H9 (cell line): ENCODE data around the gene EPN1. TPM values are rescaled to one million over a fixed set of nuclear protein-coding genes. Genes with fewer than 3 reads are reported as not detected.

Experiments
- DNase-seq: peaks from one replicate; pipeline ENCODE4 v3.0.0-alpha.2; 2017
- H2AFZ ChIP-seq: one replicate; pipeline ENCODE4 v1.6.1; 2013; ENCODE audit warnings: mild to moderate bottlenecking, low read length, control low read depth, moderate library complexity
- H2AK5ac ChIP-seq: 2 replicates; pipeline ENCODE4 v1.6.1; 2013; ENCODE audit warnings: low read length, control low read depth, mixed read lengths; ENCODE audit not compliant: insufficient read length
- H2BK120ac ChIP-seq: one replicate; pipeline ENCODE4 v1.6.1; 2013; ENCODE audit warnings: low read depth, mild to moderate bottlenecking, low read length, control low read depth, inconsistent platforms; ENCODE audit not compliant: poor library complexity, severe bottlenecking
- H2BK12ac ChIP-seq: 2 replicates; pipeline ENCODE4 v1.6.1; 2013; ENCODE audit warnings: low read length, control low read depth, mixed read lengths, low read depth; ENCODE audit not compliant: insufficient read length
- H2BK15ac ChIP-seq: 2 replicates; pipeline ENCODE4 v1.6.1; 2013; ENCODE audit warnings: low read depth, low read length, control low read depth
- H2BK20ac ChIP-seq: one replicate; pipeline ENCODE4 v1.6.1; 2013; ENCODE audit warnings: low read depth, mild to moderate bottlenecking, low read length, control low read depth, inconsistent platforms; ENCODE audit not compliant: poor library complexity, severe bottlenecking
- H2BK5ac ChIP-seq: 2 replicates; pipeline ENCODE4 v1.6.1; 2013; ENCODE audit warnings: low read length, control low read depth, mixed read lengths; ENCODE audit not compliant: insufficient read length
- H3K14ac ChIP-seq: 2 replicates; pipeline ENCODE4 v1.6.1; 2013; ENCODE audit warnings: low read length, control low read depth; ENCODE audit not compliant: insufficient read depth
- H3K18ac ChIP-seq: 2 replicates; pipeline ENCODE4 v1.6.1; 2013; ENCODE audit warnings: low read depth, mild to moderate bottlenecking, mixed read lengths, low read length, control low read depth; ENCODE audit not compliant: insufficient read length
- H3K23ac ChIP-seq: 2 replicates; pipeline ENCODE4 v1.6.1; 2013; ENCODE audit warnings: low read length, control low read depth, mixed read lengths, low read depth; ENCODE audit not compliant: insufficient read length
- H3K23me2 ChIP-seq: 2 replicates; pipeline ENCODE4 v1.6.1; 2013; ENCODE audit warnings: low read depth, mild to moderate bottlenecking, mixed read lengths, low read length, control low read depth; ENCODE audit not compliant: insufficient read length, poor library complexity, severe bottlenecking
- H3K27ac ChIP-seq: 2 replicates; pipeline ENCODE4 v1.5.1; 2013; ENCODE audit warnings: low read length, control low read depth, mixed read lengths, low read depth; ENCODE audit not compliant: insufficient read length
- H3K27me3 ChIP-seq: 2 replicates; pipeline ENCODE4 v1.6.1; 2013; ENCODE audit warnings: low read length, control low read depth, inconsistent platforms; ENCODE audit not compliant: insufficient read depth
- H3K4ac ChIP-seq: 2 replicates; pipeline ENCODE4 v1.6.1; 2013; ENCODE audit warnings: low read depth, mild to moderate bottlenecking, control low read depth, inconsistent platforms, low read length, moderate library complexity
- H3K4me1 ChIP-seq: 2 replicates; pipeline ENCODE4 v1.6.1; 2013; ENCODE audit warnings: low read length, control low read depth, inconsistent platforms; ENCODE audit not compliant: insufficient read depth
- H3K4me2 ChIP-seq: 2 replicates; pipeline ENCODE4 v1.6.1; 2013; ENCODE audit warnings: low read length, control low read depth, mixed read lengths; ENCODE audit not compliant: insufficient read length, insufficient read depth
- H3K56ac ChIP-seq: 2 replicates; pipeline ENCODE4 v1.6.1; 2013; ENCODE audit warnings: low read depth, mild to moderate bottlenecking, mixed read lengths, low read length, control low read depth; ENCODE audit not compliant: insufficient read length
- H3K79me1 ChIP-seq: 2 replicates; pipeline ENCODE4 v1.6.1; 2013; ENCODE audit warnings: low read depth, mild to moderate bottlenecking, moderate library complexity, low read length, control low read depth, inconsistent platforms; ENCODE audit not compliant: insufficient read depth, poor library complexity, severe bottlenecking
- H3K79me2 ChIP-seq: 2 replicates; pipeline ENCODE4 v1.6.1; 2013; ENCODE audit warnings: low read length, control low read depth, inconsistent platforms; ENCODE audit not compliant: insufficient read depth
- H3K9ac ChIP-seq: 2 replicates; pipeline ENCODE4 v1.6.1; 2013; ENCODE audit warnings: low read length, control low read depth, mixed read lengths; ENCODE audit not compliant: insufficient read length; ENCODE audit errors: extremely low read depth
- H3K9me3 ChIP-seq: one replicate; pipeline ENCODE4 v1.6.1; 2013; ENCODE audit warnings: low read depth, low read length, inconsistent platforms; ENCODE audit not compliant: control insufficient read depth
- H3T11ph ChIP-seq: one replicate; pipeline ENCODE4 v1.6.1; 2013; ENCODE audit warnings: mild to moderate bottlenecking, low read length, control low read depth, inconsistent platforms
- H4K20me1 ChIP-seq: one replicate; pipeline ENCODE4 v1.6.1; 2013; ENCODE audit not compliant: control insufficient read depth, insufficient read length, insufficient read depth
- H4K5ac ChIP-seq: 2 replicates; pipeline ENCODE4 v1.6.1; 2013; ENCODE audit warnings: low read depth, mild to moderate bottlenecking, mixed read lengths, low read length, control low read depth; ENCODE audit not compliant: insufficient read length
- H4K8ac ChIP-seq: replicated peaks from 2 replicates; pipeline ENCODE4 v1.6.1; 2013; ENCODE audit warnings: low read length, control low read depth, mixed read lengths, low read depth; ENCODE audit not compliant: insufficient read length
- H4K91ac ChIP-seq: 2 replicates; pipeline ENCODE4 v1.6.1; 2013; ENCODE audit warnings: low read depth, mild to moderate bottlenecking, moderate library complexity, mixed read lengths, low read length, control low read depth; ENCODE audit not compliant: insufficient read length
- H3K27ac Mint-ChIP-seq, 3 experiments: 2 replicates in 2 of 3; 3 replicates in 1 of 3; pipeline ENCODE4 v1.8.0; 2020 to 2021; ENCODE audit warnings: mixed read lengths in 3 of 3, mild to moderate bottlenecking in 1 of 3, moderate library complexity in 1 of 3
- H3K27me3 Mint-ChIP-seq: 2 replicates; pipeline ENCODE4 v1.8.0; 2021; ENCODE audit warnings: low read depth, mild to moderate bottlenecking, moderate library complexity, mixed read lengths
- H3K36me3 Mint-ChIP-seq, 3 experiments: 2 replicates in 2 of 3; 3 replicates in 1 of 3; pipeline ENCODE4 v1.8.0; 2020 to 2021; ENCODE audit warnings: low read depth in 3 of 3, mixed read lengths in 3 of 3; ENCODE audit not compliant: insufficient read depth in 1 of 3
- H3K4me1 Mint-ChIP-seq, 2 experiments: 2 replicates each; pipeline ENCODE4 v1.8.0; 2020; ENCODE audit warnings: mixed read lengths in 2 of 2
- H3K4me3 Mint-ChIP-seq, 2 experiments: 2 replicates in 1 of 2; 3 replicates in 1 of 2; pipeline ENCODE4 v1.8.0; 2020 to 2021; ENCODE audit warnings: mild to moderate bottlenecking in 2 of 2, mixed read lengths in 2 of 2, moderate library complexity in 1 of 2
- H3K9me3 Mint-ChIP-seq, 2 experiments: 2 replicates in 1 of 2; 3 replicates in 1 of 2; pipeline ENCODE4 v1.8.0; 2020; ENCODE audit warnings: mild to moderate bottlenecking in 2 of 2, mixed read lengths in 2 of 2, moderate library complexity in 1 of 2
- CTCF ChIP-seq: fragments of 200-600 bp; sonication (generic); conservative IDR thresholded peaks from 3 replicates; pipeline ENCODE4 v1.8.0; 2021; ENCODE audit warnings: antibody characterized with exemption, mild to moderate bottlenecking
- WGBS: extraction: QIAGEN DNeasy Blood & Tissue Kit; methylation state at CpG from one replicate; pipeline ENCODE4 v1.1.7; 2013; ENCODE audit warnings: missing lambda C conversion rate, low lambda C conversion rate, mixed read lengths; ENCODE audit not compliant: insufficient read length; ENCODE audit errors: extremely low coverage; 5-methylcytosine and 5-hydroxymethylcytosine counted together
- total RNA-seq: library from RNA; stranded (reverse); gene quantifications from 2 replicates; pipeline ENCODE4 v1.2.1, GENCODE V29; 2021

The EPN1 gene
- total RNA-seq, 1 experiment from 2014 or later = 159 TPM

- Histone ChIP-seq H3K4ac (no peak overlapping the region), H2BK120ac (no peak overlapping the region), H3K4me1 (no peaks in the 10 kb centered on the region), H3K14ac (no peak overlapping the region), H3T11ph (no peak overlapping the region), H4K8ac (no peak overlapping the region), H3K23ac (no peak overlapping the region), H2BK12ac (no peak overlapping the region), H3K27me3 (no peaks in the 10 kb centered on the region), H3K9me3 (no peaks in the 10 kb centered on the region), H3K18ac (no peak overlapping the region), H4K20me1 (no peaks in the 10 kb centered on the region), H3K4me2 (no peak overlapping the region), H2BK15ac (no peak overlapping the region), H3K23me2 (no peaks in the 10 kb centered on the region), H2BK5ac (no peak overlapping the region), H2AK5ac (no peak overlapping the region), H3K27ac (no peak overlapping the region), H4K5ac (no peak overlapping the region), H3K56ac (no peak overlapping the region), H4K91ac (no peak overlapping the region), H3K79me1 (no peaks in the 10 kb centered on the region), H2BK20ac (no peak overlapping the region), H2AFZ (no peak overlapping the region), H3K79me2 (no peaks in the 10 kb centered on the region), H3K9ac (no peak overlapping the region)
- Mint-ChIP-seq H3K27me3 (peaks cover 2% of the 10 kb centered on the region), H3K27ac (no peak overlapping the region), H3K4me1 (peaks cover 8 to 15% of the 10 kb centered on the region in 2 experiments), H3K4me3 (no peak overlapping the region), H3K36me3 (peaks cover 0 to 4% (median 4%) of the 10 kb centered on the region in 3 experiments; a peak in 3 of 7 replicates), H3K9me3 (no peaks in the 10 kb centered on the region)
- no peak for TF ChIP-seq CTCF
- DNase-seq = no peak
- no CpG with 5 or more reads among the region's 11 CpGs for WGBS
Observed at GRCh38 chr19:55626350-55626749, 48.7 kb upstream of the EPN1 start.
